Uterus (tissue), 4 donors: ENCODE measurements around the gene ASIP. TPM values are rescaled to one million over a fixed set of nuclear protein-coding genes. Genes with fewer than 3 reads are reported as not detected.

Experiments used
- DNase-seq, 2 donors: peaks; one replicate each; pipeline ENCODE4 v3.0.0-alpha.2; 2019 to 2020
- H3K27ac ChIP-seq, 2 donors: fragments of 200-600 bp; sonication (generic); 1 replicate in 1 of 2; 2 replicates in 1 of 2; pipeline ENCODE4 v1.5.1; 2016 to 2018
- H3K27me3 ChIP-seq, 2 donors: fragments of 200-600 bp; sonication (generic); one replicate each; pipeline ENCODE4 v1.5.1; 2018 to 2019; ENCODE audit warnings: control low read depth in 1 of 2
- H3K36me3 ChIP-seq, 2 donors: fragments of 200-600 bp; sonication (generic); one replicate each; pipeline ENCODE4 v1.5.1; 2019; ENCODE audit warnings: control low read depth in 1 of 2
- H3K4me1 ChIP-seq, 2 donors: fragments of 200-600 bp; sonication (generic); one replicate each; pipeline ENCODE4 v1.5.1; 2018 to 2019; ENCODE audit warnings: control low read depth in 1 of 2
- H3K4me3 ChIP-seq, 2 donors: fragments of 200-600 bp; sonication (generic); 1 replicate in 1 of 2; 2 replicates in 1 of 2; pipeline ENCODE4 v1.5.1; 2018 to 2019; ENCODE audit warnings: mild to moderate bottlenecking in 1 of 2
- H3K9me3 ChIP-seq, 2 donors: fragments of 200-600 bp; sonication (generic); one replicate each; pipeline ENCODE4 v1.5.1; 2019; ENCODE audit warnings: control low read depth in 1 of 2
- CTCF ChIP-seq, 4 experiments: fragments of 200-600 bp in 2 of 4; fragments of 450-650 bp in 2 of 4; sonication (generic) in 2 of 4; IDR thresholded peaks; one replicate each; pipeline ENCODE4 v1.5.1; 2016 to 2019; ENCODE audit warnings: antibody characterized with exemption in 4 of 4, mild to moderate bottlenecking in 2 of 4, moderate library complexity in 1 of 4
- POLR2A ChIP-seq, 2 donors: fragments of 450-650 bp; IDR thresholded peaks; one replicate each; pipeline ENCODE4 v1.6.1; 2016; ENCODE audit warnings: antibody characterized with exemption in 2 of 2, mild to moderate bottlenecking in 1 of 2, moderate library complexity in 1 of 2
- intact Hi-C: fragments of 100-400 bp; cut with DNase I; formaldehyde crosslinking; loops from one replicate; pipeline ENCODE4 v1.15.1; 2023; ENCODE audit warnings: low total_unique reads
- total RNA-seq, 4 donors: library from RNA; depleted of rRNA in 3 of 4; stranded (reverse); fragments of >200 nt in 3 of 4; gene quantifications; one replicate each; pipeline versions ENCODE4 v1.1.0 to v1.2.4, GENCODE V29; 2014 to 2023
- donor health status: DM: yes; HTN: yes; CAD: no.

The ASIP gene
- total RNA-seq, 4 donors from 2014 or later = not detected

GRCh38 chr20:34271956-34272355 is 30.7 kb downstream of the ASIP start:
- no peak overlapping the region for H3K4me3 ChIP-seq
- H3K9me3 ChIP-seq = no peaks in the 10 kb centered on the region
- H3K27ac ChIP-seq = no peak overlapping the region
- intact Hi-C loops = no loop called here
- no peaks in the 10 kb centered on the region for H3K27me3 ChIP-seq
- DNase-seq = no peak
- no peaks in the 10 kb centered on the region for H3K4me1 ChIP-seq
- TF ChIP-seq POLR2A (IDR thresholded peaks at IDR 0.05) (no peak), CTCF (IDR thresholded peaks at IDR 0.05) (no peak)
- no peaks in the 10 kb centered on the region for H3K36me3 ChIP-seq

- H3K9me3 ChIP-seq = no peaks in the 10 kb centered on the region
- no peaks in the 10 kb centered on the region for H3K4me1 ChIP-seq
- no peaks in the 10 kb centered on the region for H3K27me3 ChIP-seq
- TF ChIP-seq CTCF (IDR thresholded peaks at IDR 0.05) (no peak), POLR2A (IDR thresholded peaks at IDR 0.05) (no peak)
- H3K27ac ChIP-seq = no peak overlapping the region
- no peaks in the 10 kb centered on the region for H3K36me3 ChIP-seq
- no peak for DNase-seq
- no peak overlapping the region for H3K4me3 ChIP-seq
- intact Hi-C loops = no loop called here
These were observed 33.5 kb downstream of the ASIP start for GRCh38 chr20:34274694-34275093.

GRCh38 chr20:34281177-34281576 is 40.0 kb downstream of the ASIP start:
- H3K9me3 ChIP-seq = no peaks in the 10 kb centered on the region
- intact Hi-C loops = no loop called here
- no peak for DNase-seq
- H3K36me3 ChIP-seq = no peaks in the 10 kb centered on the region
- no peaks in the 10 kb centered on the region for H3K4me1 ChIP-seq
- no peak for TF ChIP-seq CTCF (IDR thresholded peaks at IDR 0.05)
- no peak for TF ChIP-seq POLR2A (IDR thresholded peaks at IDR 0.05)
- no peaks in the 10 kb centered on the region for H3K27me3 ChIP-seq
- H3K27ac ChIP-seq = no peak overlapping the region
- H3K4me3 ChIP-seq = no peak overlapping the region

GRCh38 chr20:34282041-34282440 is 40.8 kb downstream of the ASIP start:
- Histone ChIP-seq H3K27me3 (no peaks in the 10 kb centered on the region), H3K27ac (no peak overlapping the region), H3K4me1 (no peaks in the 10 kb centered on the region), H3K4me3 (no peak overlapping the region), H3K36me3 (no peaks in the 10 kb centered on the region), H3K9me3 (no peaks in the 10 kb centered on the region)
- intact Hi-C loops = no loop called here
- no peak for DNase-seq
- TF ChIP-seq CTCF (IDR thresholded peaks at IDR 0.05) = no peak
- no peak for TF ChIP-seq POLR2A (IDR thresholded peaks at IDR 0.05)

- intact Hi-C loops = no loop called here
- H3K4me3 ChIP-seq = no peak overlapping the region
- no peak for DNase-seq
- no peaks in the 10 kb centered on the region for H3K36me3 ChIP-seq
- no peaks in the 10 kb centered on the region for H3K4me1 ChIP-seq
- TF ChIP-seq POLR2A (IDR thresholded peaks at IDR 0.05) = no peak
- no peak for TF ChIP-seq CTCF (IDR thresholded peaks at IDR 0.05)
- H3K27me3 ChIP-seq = no peaks in the 10 kb centered on the region
- H3K9me3 ChIP-seq = no peaks in the 10 kb centered on the region
- no peak overlapping the region for H3K27ac ChIP-seq
These were observed 42.6 kb downstream of the ASIP start for GRCh38 chr20:34283844-34284243.
